Hepatocyte (in vitro differentiated cells): ENCODE measurements around the gene SENP7. TPM values are rescaled to one million over a fixed set of nuclear protein-coding genes. Genes with fewer than 3 reads are reported as not detected.

Experiments
- DNase-seq: peaks from one replicate; pipeline ENCODE4 v3.0.0-alpha.2; 2016; ENCODE audit warnings: low spot score
- H2AFZ ChIP-seq: fragments of 200-600 bp; sonication (generic); 2 replicates; pipeline ENCODE4 v1.6.0; 2016; ENCODE audit warnings: antibody characterized with exemption, mild to moderate bottlenecking
- H3K27ac ChIP-seq: fragments of 200-600 bp; sonication (generic); 2 replicates; pipeline ENCODE4 v1.5.1; 2016; ENCODE audit warnings: mild to moderate bottlenecking
- H3K27me3 ChIP-seq: fragments of 200-600 bp; sonication (generic); 2 replicates; pipeline ENCODE4 v1.6.1; 2016
- H3K36me3 ChIP-seq: fragments of 200-600 bp; sonication (generic); replicated peaks from 2 replicates; pipeline ENCODE4 v1.5.1; 2016; ENCODE audit warnings: low read depth; ENCODE audit not compliant: insufficient read depth
- H3K4me1 ChIP-seq: fragments of 200-600 bp; sonication (generic); 2 replicates; pipeline ENCODE4 v1.5.1; 2016; ENCODE audit warnings: mild to moderate bottlenecking, moderate library complexity; ENCODE audit not compliant: insufficient read depth
- H3K4me2 ChIP-seq: fragments of 200-600 bp; sonication (generic); 2 replicates; pipeline ENCODE4 v1.6.0; 2016
- H3K4me3 ChIP-seq: fragments of 200-600 bp; sonication (generic); 2 replicates; pipeline ENCODE4 v1.5.1; 2016; ENCODE audit warnings: mild to moderate bottlenecking
- H3K79me2 ChIP-seq: fragments of 200-600 bp; sonication (generic); 2 replicates; pipeline ENCODE4 v1.6.0; 2017; ENCODE audit warnings: mild to moderate bottlenecking
- H3K9me2 ChIP-seq: fragments of 200-600 bp; sonication (generic); replicated peaks from 2 replicates; pipeline ENCODE4 v1.6.0; 2017; ENCODE audit warnings: mild to moderate bottlenecking; ENCODE audit not compliant: insufficient read depth
- H3K9me3 ChIP-seq: fragments of 200-600 bp; sonication (generic); 2 replicates; pipeline ENCODE4 v1.5.1; 2016; ENCODE audit warnings: low read depth, mild to moderate bottlenecking
- H4K20me1 ChIP-seq: fragments of 200-600 bp; sonication (generic); 2 replicates; pipeline ENCODE4 v1.6.0; 2016; ENCODE audit warnings: mild to moderate bottlenecking; ENCODE audit not compliant: insufficient read depth, poor library complexity, severe bottlenecking
- EZH2 ChIP-seq: fragments of 200-600 bp; sonication (generic); IDR thresholded peaks from 2 replicates; pipeline ENCODE4 v1.6.1; 2016; ENCODE audit warnings: antibody characterized with exemption, mild to moderate bottlenecking, borderline replicate concordance
- EZH2phosphoT487 ChIP-seq: fragments of 200-600 bp; sonication (generic); IDR thresholded peaks from one replicate; pipeline ENCODE4 v1.6.1; 2018; ENCODE audit warnings: antibody characterized with exemption, mild to moderate bottlenecking, low read depth, moderate library complexity; ENCODE audit not compliant: unreplicated experiment, severe bottlenecking
- WGBS: methylation state at CpG from one replicate; pipeline ENCODE4 v1.1.6; 2016; ENCODE audit warnings: low lambda C conversion rate; ENCODE audit errors: missing lambda C conversion rate; 5-methylcytosine and 5-hydroxymethylcytosine counted together
- polyA plus RNA-seq: library from polyadenylated mRNA; unstranded; fragments of >200 nt; fragmentation: Nextera tagmentation; extraction: Ambion mirVana; gene quantifications from 2 replicates; pipeline ENCODE4 v1.2.1, GENCODE V29; 2016
- total RNA-seq: library from RNA; depleted of rRNA; stranded (reverse); fragments of >200 nt; gene quantifications from 2 replicates; pipeline ENCODE4 v1.2.3, GENCODE V29; 2014
- TF ChIP-seq, protein P1 (sequence below): fragments of 200-600 bp; sonication (generic); IDR thresholded peaks from 2 replicates; pipeline ENCODE4 v1.5.1; 2016; ENCODE audit warnings: antibody characterized with exemption, mild to moderate bottlenecking; ENCODE audit not compliant: poor library complexity

SENP7 gene
- total and polyA plus RNA-seq, 2 experiments from 2014 or later = 7.7 to 40.9 TPM

DNA sequence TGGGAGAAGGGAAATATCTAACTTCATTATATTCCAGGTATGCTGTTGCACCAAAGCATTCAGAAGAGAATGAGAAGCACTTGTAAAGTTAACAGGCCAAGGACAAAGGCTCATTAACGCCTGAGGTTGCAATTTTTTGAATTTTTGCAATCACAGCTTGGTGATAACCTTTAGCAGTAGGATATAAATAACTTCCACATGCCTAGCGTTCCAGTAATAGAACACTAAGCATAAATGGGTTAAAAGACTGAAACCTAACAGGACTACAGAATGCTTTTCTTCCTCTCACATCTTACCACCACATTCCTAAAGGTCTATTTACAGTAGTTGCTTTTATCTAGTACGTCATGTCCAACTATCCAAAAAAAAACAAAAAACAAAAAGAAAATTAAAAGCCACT lies 135.2 kb downstream of the SENP7 start:
- peak overlapping the region; percentile 32 for H3K4me2 ChIP-seq
- TF ChIP-seq, protein P1, sequence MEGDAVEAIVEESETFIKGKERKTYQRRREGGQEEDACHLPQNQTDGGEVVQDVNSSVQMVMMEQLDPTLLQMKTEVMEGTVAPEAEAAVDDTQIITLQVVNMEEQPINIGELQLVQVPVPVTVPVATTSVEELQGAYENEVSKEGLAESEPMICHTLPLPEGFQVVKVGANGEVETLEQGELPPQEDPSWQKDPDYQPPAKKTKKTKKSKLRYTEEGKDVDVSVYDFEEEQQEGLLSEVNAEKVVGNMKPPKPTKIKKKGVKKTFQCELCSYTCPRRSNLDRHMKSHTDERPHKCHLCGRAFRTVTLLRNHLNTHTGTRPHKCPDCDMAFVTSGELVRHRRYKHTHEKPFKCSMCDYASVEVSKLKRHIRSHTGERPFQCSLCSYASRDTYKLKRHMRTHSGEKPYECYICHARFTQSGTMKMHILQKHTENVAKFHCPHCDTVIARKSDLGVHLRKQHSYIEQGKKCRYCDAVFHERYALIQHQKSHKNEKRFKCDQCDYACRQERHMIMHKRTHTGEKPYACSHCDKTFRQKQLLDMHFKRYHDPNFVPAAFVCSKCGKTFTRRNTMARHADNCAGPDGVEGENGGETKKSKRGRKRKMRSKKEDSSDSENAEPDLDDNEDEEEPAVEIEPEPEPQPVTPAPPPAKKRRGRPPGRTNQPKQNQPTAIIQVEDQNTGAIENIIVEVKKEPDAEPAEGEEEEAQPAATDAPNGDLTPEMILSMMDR = no peak
- no peak for TF ChIP-seq EZH2
- no peak overlapping the region for H2AFZ ChIP-seq
- H3K79me2 ChIP-seq = peaks cover 8% of the 10 kb centered on the region
- DNase-seq = no peak
- no peaks in the 10 kb centered on the region for H3K9me3 ChIP-seq
- H3K4me1 ChIP-seq = peaks cover 10% of the 10 kb centered on the region
- peak overlapping the region; percentile 36 for H3K27ac ChIP-seq
- H3K27me3 ChIP-seq = no peaks in the 10 kb centered on the region
- no peaks in the 10 kb centered on the region for H4K20me1 ChIP-seq
- 47% methylated on average over 3 of the region's 3 CpGs for whole genome bisulfite sequencing
- no peak overlapping the region for H3K4me3 ChIP-seq
- H3K36me3 ChIP-seq = no peaks in the 10 kb centered on the region
- H3K9me2 ChIP-seq = no peaks in the 10 kb centered on the region

DNA sequence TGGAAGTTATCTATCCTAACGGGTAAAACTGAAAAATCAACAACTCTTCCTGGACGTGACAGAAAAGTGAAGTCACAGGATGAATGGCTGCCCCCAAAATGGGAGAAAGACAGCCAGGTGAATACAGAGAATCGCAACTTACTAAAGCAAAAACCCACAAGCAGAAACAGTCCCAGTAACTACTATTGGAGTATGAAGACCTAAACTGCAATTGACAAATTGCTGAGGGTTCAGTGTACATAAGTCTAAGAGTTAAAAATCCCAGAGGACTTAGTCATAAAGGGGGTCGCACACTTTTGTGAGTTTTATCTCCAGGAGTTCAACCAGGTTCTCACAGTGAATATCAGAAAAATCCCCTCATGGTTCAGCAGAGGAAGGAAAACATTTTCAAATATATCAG lies 135.8 kb downstream of the SENP7 start:
- no peak for TF ChIP-seq EZH2
- TF ChIP-seq, protein P1 = no peak
- TF ChIP-seq EZH2phosphoT487 = no peak
- Histone ChIP-seq H3K9me3 (no peaks in the 10 kb centered on the region), H3K27me3 (no peaks in the 10 kb centered on the region), H3K4me1 (peaks cover 10% of the 10 kb centered on the region), H4K20me1 (no peaks in the 10 kb centered on the region), H2AFZ (no peak overlapping the region), H3K79me2 (peaks cover 8% of the 10 kb centered on the region), H3K27ac (peak overlapping the region; percentile 36), H3K4me3 (no peak overlapping the region), H3K9me2 (no peaks in the 10 kb centered on the region), H3K36me3 (no peaks in the 10 kb centered on the region), H3K4me2 (peak overlapping the region; percentile 32)
- no peak for DNase-seq
- 71% methylated on average over 4 of the region's 4 CpGs for WGBS

DNA sequence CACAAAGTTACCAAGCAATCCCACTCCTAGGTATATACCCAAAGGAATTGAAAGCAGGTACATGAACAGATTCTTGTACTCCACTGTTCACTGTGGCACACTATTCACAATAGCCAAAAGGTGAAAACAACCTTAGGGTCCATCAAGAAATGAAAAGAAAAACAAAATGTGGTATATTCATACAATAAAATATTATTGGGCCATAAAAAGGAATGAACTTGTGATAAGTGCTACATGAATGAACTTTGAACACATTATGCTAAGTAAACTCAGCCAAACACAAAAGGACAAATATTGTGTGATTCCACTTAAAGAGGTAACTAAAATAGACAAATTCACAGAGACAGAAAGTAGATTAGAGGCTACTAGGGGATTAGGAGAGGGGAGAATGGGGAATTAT lies 137.4 kb downstream of the SENP7 start:
- no peak overlapping the region for H3K4me3 ChIP-seq
- H3K4me1 ChIP-seq = peaks cover 10% of the 10 kb centered on the region
- peaks cover 8% of the 10 kb centered on the region for H3K79me2 ChIP-seq
- no peaks in the 10 kb centered on the region for H3K27me3 ChIP-seq
- H3K4me2 ChIP-seq = peak overlapping the region; percentile 16
- TF ChIP-seq EZH2 = no peak
- TF ChIP-seq EZH2phosphoT487 = no peak
- TF ChIP-seq, protein P1 = no peak
- DNase-seq = no peak
- H3K36me3 ChIP-seq = no peaks in the 10 kb centered on the region
- H3K9me2 ChIP-seq = no peaks in the 10 kb centered on the region
- H4K20me1 ChIP-seq = no peaks in the 10 kb centered on the region
- H2AFZ ChIP-seq = no peak overlapping the region
- no peaks in the 10 kb centered on the region for H3K9me3 ChIP-seq
- H3K27ac ChIP-seq = no peak overlapping the region

DNA sequence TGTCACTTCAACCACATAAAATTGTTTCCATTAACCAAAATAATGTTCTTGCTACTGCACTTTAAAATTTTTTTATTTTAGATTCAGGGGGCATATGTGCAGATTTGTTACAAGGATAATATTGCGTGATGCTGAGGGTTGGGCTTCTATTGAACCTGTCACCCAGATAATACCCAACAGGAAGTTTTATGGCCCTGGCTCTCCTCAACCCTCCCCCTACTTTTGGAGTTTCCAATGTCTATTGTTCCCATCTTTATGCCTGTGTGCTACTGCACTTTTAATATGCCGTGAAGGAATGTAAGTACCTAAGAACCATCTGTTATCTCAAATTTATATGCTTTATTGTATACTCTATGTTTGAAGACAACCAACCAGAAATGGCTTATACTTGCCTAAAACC lies 150.6 kb downstream of the SENP7 start:
- H3K27me3 ChIP-seq = no peaks in the 10 kb centered on the region
- no peaks in the 10 kb centered on the region for H3K79me2 ChIP-seq
- 86% methylated on average over 2 of the region's 2 CpGs for WGBS
- no peak overlapping the region for H3K27ac ChIP-seq
- H2AFZ ChIP-seq = no peak overlapping the region
- DNase-seq = no peak
- H3K9me2 ChIP-seq = no peaks in the 10 kb centered on the region
- no peaks in the 10 kb centered on the region for H3K36me3 ChIP-seq
- H4K20me1 ChIP-seq = no peaks in the 10 kb centered on the region
- no peaks in the 10 kb centered on the region for H3K4me1 ChIP-seq
- no peaks in the 10 kb centered on the region for H3K9me3 ChIP-seq
- TF ChIP-seq, protein P1 = no peak
- no peak for TF ChIP-seq EZH2
- no peak for TF ChIP-seq EZH2phosphoT487
- H3K4me3 ChIP-seq = no peak overlapping the region
- no peak overlapping the region for H3K4me2 ChIP-seq
